ENCODE measurements around the gene SPNS2. TPM values are rescaled to one million over a fixed set of nuclear protein-coding genes. Genes with fewer than 3 reads are reported as not detected.

SPNS2 gene
- total and polyA plus RNA-seq, 2 donors (not counting 1 experiment from before 2014, with no cell fraction given), result 0.48 TPM; not detected in 1

GRCh38 chr17:4549781-4550533 is 51.3 kb downstream of the SPNS2 start:
- Histone ChIP-seq H3K36me3 (replicated peaks in 1 of 2; ENCODE audit: control extremely low read depth in 1 of 2, control insufficient read depth in 1 of 2, extremely low read depth in 1 of 2, insufficient read depth in 2 of 2, low read length in 1 of 2) (peaks cover 0 to 73% of the 10 kb centered on the region in 2 experiments), H3K4me3 (ENCODE audit: control extremely low read depth in 1 of 5, extremely low read depth in 1 of 5, insufficient read depth in 1 of 5, low read depth in 2 of 5, low read length in 4 of 5) (no peak overlapping the region), H3K9ac (ENCODE audit: low read length) (no peak overlapping the region), H3K9me3 (ENCODE audit: control extremely low read depth in 1 of 3, control insufficient read depth in 2 of 3, insufficient read depth in 1 of 3, low read length in 2 of 3) (no peaks in the 10 kb centered on the region), H3K4me1 (ENCODE audit: control insufficient read depth in 2 of 2, insufficient read depth in 2 of 2, low read length in 2 of 2) (peaks cover 11 to 14% of the 10 kb centered on the region in 2 donors), H3K27ac (ENCODE audit: low read length in 2 of 2) (no peak overlapping the region), H3K27me3 (replicated peaks in 1 of 4; ENCODE audit: control extremely low read depth in 1 of 4, control insufficient read depth in 3 of 4, insufficient read depth in 4 of 4, low read length in 3 of 4) (no peaks in the 10 kb centered on the region), H3K79me2 (ENCODE audit: control insufficient read depth, insufficient read depth, low read length) (peaks cover 20% of the 10 kb centered on the region), H4K20me1 (ENCODE audit: control insufficient read depth, insufficient read depth, low read length, poor library complexity, severe bottlenecking) (peaks cover 13% of the 10 kb centered on the region), H3K4me2 (replicated peaks; ENCODE audit: low read depth, low read length, poor library complexity, severe bottlenecking) (no peak overlapping the region), H2AFZ (ENCODE audit: insufficient read depth, low read depth, low read length, poor library complexity, severe bottlenecking) (no peak overlapping the region)
- H3K9me3 Mint-ChIP-seq (ENCODE audit: insufficient read depth), result no peaks in the 10 kb centered on the region
- WGBS (ENCODE audit: insufficient coverage), result 93% methylated on average over 22 of the region's 25 CpGs
- no peaks in the 10 kb centered on the region for H3K27me3 Mint-ChIP-seq
- ChIA-PET POLR2A (no interaction called here), CTCF (interaction anchor here (0.6 to 2.3 kb wide), 2 partner anchors 16 to 117 kb away, joined by 3 to 20 read pairs; no protein-coding TSS in a partner anchor)
- no peak for TF ChIP-seq EZH2 (IDR thresholded peaks at IDR 0.05; ENCODE audit: borderline replicate concordance, insufficient read depth, low read depth, low read length, poor library complexity, severe bottlenecking)
- no peak for TF ChIP-seq CTCF (IDR thresholded peaks at IDR 0.05)
- DNase-seq (no peak), ATAC-seq (ENCODE audit: low read depth) (no peak)
- H3K4me3 Mint-ChIP-seq, result no peak overlapping the region
- intact Hi-C loops (cut with micrococcal nuclease), result no loop called here
- H3K27ac Mint-ChIP-seq, result no peak overlapping the region
- H3K4me1 Mint-ChIP-seq, result peaks cover 13% of the 10 kb centered on the region

- 94% methylated on average over 14 of the region's 16 CpGs for WGBS (ENCODE audit: insufficient coverage)
Measured at GRCh38 chr17:4550534-4551039, 51.9 kb downstream of the SPNS2 start.

More at GRCh38 chr17:4550534-4551039, 51.9 kb downstream of the SPNS2 start:
- Histone ChIP-seq H3K4me2 (replicated peaks; ENCODE audit: low read depth, low read length, poor library complexity, severe bottlenecking) (no peak overlapping the region), H3K9ac (ENCODE audit: low read length) (no peak overlapping the region), H3K9me3 (ENCODE audit: control extremely low read depth in 1 of 3, control insufficient read depth in 2 of 3, insufficient read depth in 1 of 3, low read length in 2 of 3) (no peaks in the 10 kb centered on the region), H3K4me1 (ENCODE audit: control insufficient read depth in 2 of 2, insufficient read depth in 2 of 2, low read length in 2 of 2) (peaks cover 11 to 15% of the 10 kb centered on the region in 2 donors), H3K27me3 (replicated peaks in 1 of 4; ENCODE audit: control extremely low read depth in 1 of 4, control insufficient read depth in 3 of 4, insufficient read depth in 4 of 4, low read length in 3 of 4) (no peaks in the 10 kb centered on the region), H3K4me3 (ENCODE audit: control extremely low read depth in 1 of 5, extremely low read depth in 1 of 5, insufficient read depth in 1 of 5, low read depth in 2 of 5, low read length in 4 of 5) (no peak overlapping the region), H3K36me3 (replicated peaks in 1 of 2; ENCODE audit: control extremely low read depth in 1 of 2, control insufficient read depth in 1 of 2, extremely low read depth in 1 of 2, insufficient read depth in 2 of 2, low read length in 1 of 2) (peaks cover 0 to 67% of the 10 kb centered on the region in 2 experiments), H3K79me2 (ENCODE audit: control insufficient read depth, insufficient read depth, low read length) (peaks cover 22% of the 10 kb centered on the region), H2AFZ (ENCODE audit: insufficient read depth, low read depth, low read length, poor library complexity, severe bottlenecking) (no peak overlapping the region), H4K20me1 (ENCODE audit: control insufficient read depth, insufficient read depth, low read length, poor library complexity, severe bottlenecking) (peaks cover 13% of the 10 kb centered on the region), H3K27ac (ENCODE audit: low read length in 2 of 2) (no peak overlapping the region)
- no peak for DNase-seq
- intact Hi-C loops (cut with micrococcal nuclease), result no loop called here
- ChIA-PET CTCF (interaction anchor here (2.3 kb wide), 1 partner anchor 15 kb away, joined by 20 read pairs; no protein-coding TSS in a partner anchor), POLR2A (no interaction called here)
- H3K27me3 Mint-ChIP-seq, result no peaks in the 10 kb centered on the region
- ATAC-seq (ENCODE audit: low read depth), result no peak
- peaks cover 15% of the 10 kb centered on the region for H3K4me1 Mint-ChIP-seq
- no peak overlapping the region for H3K27ac Mint-ChIP-seq
- no peaks in the 10 kb centered on the region for H3K9me3 Mint-ChIP-seq (ENCODE audit: insufficient read depth)
- H3K4me3 Mint-ChIP-seq, result no peak overlapping the region
- TF ChIP-seq EZH2 (IDR thresholded peaks at IDR 0.05; ENCODE audit: borderline replicate concordance, insufficient read depth, low read depth, low read length, poor library complexity, severe bottlenecking) (no peak), CTCF (IDR thresholded peaks at IDR 0.05) (no peak)

Measured in B cell (primary cell).